Gastrocnemius medialis (tissue), 4 donors: ENCODE data around the gene SLCO4A1.

ENCODE experiments used
- POLR2A ChIP-seq, 2 donors: fragments of 450-650 bp; IDR thresholded peaks; one replicate each; pipeline ENCODE4 v1.6.1; 2017; ENCODE audit warnings: antibody characterized with exemption in 2 of 2, mild to moderate bottlenecking in 2 of 2, moderate library complexity in 2 of 2
- TF ChIP-seq, protein P1 (sequence below), 5 experiments: fragments of 450-650 bp in 3 of 5; fragments of 200-600 bp in 2 of 5; sonication (generic) in 2 of 5; IDR thresholded peaks in 4 of 5; conservative IDR thresholded peaks in 1 of 5; 1 replicate in 4 of 5; 2 replicates in 1 of 5; pipeline ENCODE4 v1.5.1; 2016 to 2019; ENCODE audit warnings: antibody characterized with exemption in 5 of 5, mild to moderate bottlenecking in 3 of 5, moderate library complexity in 3 of 5

DNA sequence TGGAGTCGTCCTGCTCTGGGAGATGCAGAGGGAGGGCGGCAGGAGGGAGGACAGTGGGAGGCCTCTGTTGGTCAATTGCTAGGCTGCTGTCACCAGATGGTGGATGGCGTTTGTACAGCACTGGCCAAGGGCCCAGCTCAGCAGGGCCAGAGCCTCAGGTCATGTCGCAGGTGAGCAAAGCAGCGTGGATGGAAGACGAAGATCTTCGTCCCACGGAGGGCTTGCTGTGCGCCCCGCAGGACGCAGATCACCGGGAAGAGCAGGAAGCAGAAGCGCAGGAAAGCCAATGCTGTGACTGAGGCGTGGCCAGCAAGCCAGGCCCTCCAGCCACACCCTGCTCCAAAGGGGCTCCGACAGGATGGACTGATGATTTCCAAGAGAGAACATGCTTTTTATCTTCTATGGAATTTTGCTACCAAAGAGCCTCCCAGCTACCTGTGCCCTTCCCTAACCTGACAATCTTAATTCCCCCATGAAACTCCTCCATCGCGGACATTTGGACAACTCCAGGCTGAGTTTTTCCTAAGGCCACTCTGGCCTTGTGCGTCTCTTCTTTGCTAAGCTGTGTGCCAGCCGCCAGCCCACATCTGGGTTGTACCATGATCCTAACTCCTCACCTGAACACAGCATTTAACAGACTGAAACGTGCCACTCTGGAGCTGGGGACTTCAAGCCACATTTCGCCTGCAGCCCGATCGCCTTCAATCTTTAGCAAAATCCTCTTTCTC lies 3.5 kb upstream of the SLCO4A1 start:
- TF ChIP-seq, protein P1, sequence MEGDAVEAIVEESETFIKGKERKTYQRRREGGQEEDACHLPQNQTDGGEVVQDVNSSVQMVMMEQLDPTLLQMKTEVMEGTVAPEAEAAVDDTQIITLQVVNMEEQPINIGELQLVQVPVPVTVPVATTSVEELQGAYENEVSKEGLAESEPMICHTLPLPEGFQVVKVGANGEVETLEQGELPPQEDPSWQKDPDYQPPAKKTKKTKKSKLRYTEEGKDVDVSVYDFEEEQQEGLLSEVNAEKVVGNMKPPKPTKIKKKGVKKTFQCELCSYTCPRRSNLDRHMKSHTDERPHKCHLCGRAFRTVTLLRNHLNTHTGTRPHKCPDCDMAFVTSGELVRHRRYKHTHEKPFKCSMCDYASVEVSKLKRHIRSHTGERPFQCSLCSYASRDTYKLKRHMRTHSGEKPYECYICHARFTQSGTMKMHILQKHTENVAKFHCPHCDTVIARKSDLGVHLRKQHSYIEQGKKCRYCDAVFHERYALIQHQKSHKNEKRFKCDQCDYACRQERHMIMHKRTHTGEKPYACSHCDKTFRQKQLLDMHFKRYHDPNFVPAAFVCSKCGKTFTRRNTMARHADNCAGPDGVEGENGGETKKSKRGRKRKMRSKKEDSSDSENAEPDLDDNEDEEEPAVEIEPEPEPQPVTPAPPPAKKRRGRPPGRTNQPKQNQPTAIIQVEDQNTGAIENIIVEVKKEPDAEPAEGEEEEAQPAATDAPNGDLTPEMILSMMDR (IDR thresholded peaks at IDR 0.05 in 4 of 5, conservative IDR thresholded peaks at IDR 0.05 in 1 of 5), result no peak
- no peak for TF ChIP-seq POLR2A (IDR thresholded peaks at IDR 0.05)
